Tibial artery (tissue), 4 donors: ENCODE results near the gene MEF2D.

Experiments used
- DNase-seq, 2 donors: peaks; one replicate each; pipeline ENCODE4 v3.0.0-alpha.2; 2019
- H3K27ac ChIP-seq, 2 donors: fragments of 200-600 bp; sonication (generic) in 1 of 2; 1 replicate in 1 of 2; 2 replicates in 1 of 2; pipeline ENCODE4 v1.5.1; 2018 to 2019; ENCODE audit warnings: mild to moderate bottlenecking in 1 of 2
- H3K27me3 ChIP-seq, 2 donors: fragments of 200-600 bp; sonication (generic) in 1 of 2; one replicate each; pipeline versions ENCODE4 v1.5.1 to v1.6.0; 2016 to 2019
- H3K36me3 ChIP-seq, 3 donors: fragments of 200-600 bp; sonication (generic) in 2 of 3; one replicate each; pipeline ENCODE4 v1.5.1; 2016 to 2019; ENCODE audit warnings: mild to moderate bottlenecking in 2 of 3
- H3K4me1 ChIP-seq, 4 donors: fragments of 200-600 bp; sonication (generic) in 2 of 4; 1 replicate in 3 of 4; 2 replicates in 1 of 4; pipeline ENCODE4 v1.5.1; 2016 to 2019
- H3K4me3 ChIP-seq, 2 donors: fragments of 200-600 bp; sonication (generic) in 1 of 2; 1 replicate in 1 of 2; 2 replicates in 1 of 2; pipeline ENCODE4 v1.5.1; 2018 to 2019; ENCODE audit warnings: mild to moderate bottlenecking in 2 of 2
- H3K9me3 ChIP-seq, 3 donors: fragments of 200-600 bp; sonication (generic) in 1 of 3; one replicate each; pipeline ENCODE4 v1.5.1; 2016 to 2019
- CTCF ChIP-seq, 2 experiments: fragments of 200-600 bp in 1 of 2; fragments of 450-650 bp in 1 of 2; IDR thresholded peaks; one replicate each; pipeline ENCODE4 v1.5.1; 2017 to 2019; ENCODE audit warnings: antibody characterized with exemption in 2 of 2, mild to moderate bottlenecking in 1 of 2, moderate library complexity in 1 of 2
- intact Hi-C: fragments of 100-400 bp; cut with DNase I; formaldehyde crosslinking; loops from one replicate; pipeline ENCODE4 v1.15.0; 2023; ENCODE audit warnings: low total_unique reads

Gene MEF2D

GRCh38 chr1:156448134-156448967 is 52.2 kb downstream of the MEF2D start:
- Histone ChIP-seq H3K9me3 (no peaks in the 10 kb centered on the region), H3K27me3 (peaks cover 3 to 29% of the 10 kb centered on the region in 2 donors), H3K36me3 (no peaks in the 10 kb centered on the region), H3K4me3 (no peak overlapping the region), H3K27ac (no peak overlapping the region), H3K4me1 (peaks cover 0 to 7% (median 3%) of the 10 kb centered on the region in 4 donors)
- peak in 1 of 2 donors; percentile 41 for DNase-seq
- TF ChIP-seq CTCF (IDR thresholded peaks at IDR 0.05): no peak
- intact Hi-C loops: loop anchor here (5.0 kb wide), 1 partner anchor 179 kb away; no protein-coding TSS in a partner anchor

- Histone ChIP-seq H3K27me3 (peaks cover 3 to 52% of the 10 kb centered on the region in 2 donors), H3K9me3 (no peaks in the 10 kb centered on the region), H3K27ac (no peak overlapping the region), H3K4me3 (no peak overlapping the region), H3K36me3 (no peaks in the 10 kb centered on the region), H3K4me1 (peaks cover 0 to 7% (median 3%) of the 10 kb centered on the region in 4 donors)
- intact Hi-C loops: loop anchor here (2.0 to 5.0 kb wide), 2 partner anchors 61 to 181 kb away; no protein-coding TSS in a partner anchor
- TF ChIP-seq CTCF (IDR thresholded peaks at IDR 0.05): peak; percentile 90 to 93
- peak; percentile 79 to 85 for DNase-seq
Observed at GRCh38 chr1:156445789-156446263, 54.7 kb downstream of the MEF2D start.

- peaks cover 3 to 65% of the 10 kb centered on the region in 2 donors for H3K27me3 ChIP-seq
Observed at GRCh38 chr1:156444407-156445001, 56.1 kb downstream of the MEF2D start.

GRCh38 chr1:156443286-156443685 is 57.3 kb downstream of the MEF2D start:
- H3K36me3 ChIP-seq: no peaks in the 10 kb centered on the region
- DNase-seq: no peak
- no peak overlapping the region for H3K4me3 ChIP-seq
- no peak for TF ChIP-seq CTCF (IDR thresholded peaks at IDR 0.05)
- peaks cover 0 to 7% (median 3%) of the 10 kb centered on the region in 4 donors for H3K4me1 ChIP-seq
- H3K27ac ChIP-seq: no peak overlapping the region
- H3K9me3 ChIP-seq: no peaks in the 10 kb centered on the region
- peaks cover 3 to 72% of the 10 kb centered on the region in 2 donors for H3K27me3 ChIP-seq
- intact Hi-C loops: no loop called here

More at GRCh38 chr1:156444407-156445001, 56.1 kb downstream of the MEF2D start:
- Histone ChIP-seq H3K4me1 (peaks cover 0 to 7% (median 3%) of the 10 kb centered on the region in 4 donors), H3K27ac (no peak overlapping the region), H3K9me3 (no peaks in the 10 kb centered on the region), H3K36me3 (no peaks in the 10 kb centered on the region), H3K4me3 (no peak overlapping the region)
- intact Hi-C loops: loop anchor here (2.0 to 5.0 kb wide), 2 partner anchors 60 to 183 kb away; no protein-coding TSS in a partner anchor
- no peak for DNase-seq
- TF ChIP-seq CTCF (IDR thresholded peaks at IDR 0.05): peak in 1 of 2 experiments; percentile 10

GRCh38 chr1:156440654-156441437 is 59.7 kb downstream of the MEF2D start:
- no peak overlapping the region for H3K4me3 ChIP-seq
- H3K4me1 ChIP-seq: peaks cover 0 to 16% (median 13%) of the 10 kb centered on the region in 4 donors
- H3K27ac ChIP-seq: no peak overlapping the region
- TF ChIP-seq CTCF (IDR thresholded peaks at IDR 0.05): no peak
- no peak for DNase-seq
- peaks cover 10 to 93% of the 10 kb centered on the region in 2 donors for H3K27me3 ChIP-seq
- intact Hi-C loops: no loop called here
- H3K36me3 ChIP-seq: no peaks in the 10 kb centered on the region
- no peaks in the 10 kb centered on the region for H3K9me3 ChIP-seq
